ENCODE measurements around the gene RPS19.

DNA sequence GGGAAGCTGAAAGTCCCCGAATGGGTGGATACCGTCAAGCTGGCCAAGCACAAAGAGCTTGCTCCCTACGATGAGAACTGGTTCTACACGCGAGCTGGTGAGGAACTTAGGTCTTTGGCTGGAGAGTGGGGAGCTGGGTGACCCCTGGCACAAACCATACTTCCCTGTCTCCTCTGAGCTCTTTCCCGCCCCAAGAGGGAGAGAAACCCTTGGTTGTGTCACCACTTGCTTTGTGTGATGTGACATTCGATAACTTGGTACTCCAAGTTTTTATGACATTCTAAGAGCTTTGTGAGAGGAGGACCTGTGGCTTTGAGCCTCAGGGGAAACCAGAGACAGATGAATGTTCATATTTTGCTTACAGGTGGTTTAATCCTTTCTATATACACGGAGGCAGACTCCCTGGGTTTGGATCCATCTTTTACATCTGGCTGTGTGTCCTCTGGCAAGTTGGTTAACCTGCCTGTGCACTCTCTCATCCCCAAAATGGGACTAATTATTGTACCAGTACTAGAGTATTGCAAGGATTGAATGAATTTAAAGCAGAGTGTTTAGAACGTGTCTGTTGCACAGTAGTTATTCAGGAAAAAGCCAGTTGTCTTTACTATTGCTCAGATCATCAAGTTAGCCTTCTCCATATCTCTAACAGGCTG, 1.2 kb downstream of the RPS19 start:
- TF ChIP-seq, protein P1, sequence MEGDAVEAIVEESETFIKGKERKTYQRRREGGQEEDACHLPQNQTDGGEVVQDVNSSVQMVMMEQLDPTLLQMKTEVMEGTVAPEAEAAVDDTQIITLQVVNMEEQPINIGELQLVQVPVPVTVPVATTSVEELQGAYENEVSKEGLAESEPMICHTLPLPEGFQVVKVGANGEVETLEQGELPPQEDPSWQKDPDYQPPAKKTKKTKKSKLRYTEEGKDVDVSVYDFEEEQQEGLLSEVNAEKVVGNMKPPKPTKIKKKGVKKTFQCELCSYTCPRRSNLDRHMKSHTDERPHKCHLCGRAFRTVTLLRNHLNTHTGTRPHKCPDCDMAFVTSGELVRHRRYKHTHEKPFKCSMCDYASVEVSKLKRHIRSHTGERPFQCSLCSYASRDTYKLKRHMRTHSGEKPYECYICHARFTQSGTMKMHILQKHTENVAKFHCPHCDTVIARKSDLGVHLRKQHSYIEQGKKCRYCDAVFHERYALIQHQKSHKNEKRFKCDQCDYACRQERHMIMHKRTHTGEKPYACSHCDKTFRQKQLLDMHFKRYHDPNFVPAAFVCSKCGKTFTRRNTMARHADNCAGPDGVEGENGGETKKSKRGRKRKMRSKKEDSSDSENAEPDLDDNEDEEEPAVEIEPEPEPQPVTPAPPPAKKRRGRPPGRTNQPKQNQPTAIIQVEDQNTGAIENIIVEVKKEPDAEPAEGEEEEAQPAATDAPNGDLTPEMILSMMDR (IDR thresholded peaks at IDR 0.05 in 8 of 11, conservative IDR thresholded peaks at IDR 0.05 in 3 of 11) = no peak
- TF ChIP-seq POLR2A (IDR thresholded peaks at IDR 0.05) = no peak

All from spleen (tissue), 7 donors.